ENCODE data around the gene LIN54. TPM values are rescaled to one million over a fixed set of nuclear protein-coding genes. Genes with fewer than 3 reads are reported as not detected.

LIN54 gene
- total RNA-seq, 1 donor from 2014 or later: 11.1 TPM

GRCh38 chr4:82891707-82892466 is 118.7 kb downstream of the LIN54 start:
- no peaks in the 10 kb centered on the region for H3K27me3 ChIP-seq (ENCODE audit: insufficient read depth, low read length)
- Mint-ChIP-seq H3K27me3 (ENCODE audit: low read depth, unreplicated experiment) (no peaks in the 10 kb centered on the region), H3K9me3 (ENCODE audit: unreplicated experiment) (no peaks in the 10 kb centered on the region), H3K27ac (ENCODE audit: unreplicated experiment) (peak overlapping the region; percentile 98), H3K4me3 (ENCODE audit: unreplicated experiment) (peak overlapping the region; percentile 96), H3K36me3 (ENCODE audit: low read depth, unreplicated experiment) (peaks cover 18% of the 10 kb centered on the region), H3K4me1 (ENCODE audit: low read depth, unreplicated experiment) (peaks cover 23% of the 10 kb centered on the region)
- peaks cover 15% of the 10 kb centered on the region for H3K4me1 ChIP-seq (ENCODE audit: insufficient read depth, low read length)
- no peaks in the 10 kb centered on the region for H3K9me3 ChIP-seq (ENCODE audit: insufficient read depth, low read depth, low read length)
- peak overlapping the region; percentile 100 for H3K9ac ChIP-seq (ENCODE audit: low read length)
- H3K27ac ChIP-seq (ENCODE audit: low read depth, low read length): peak overlapping the region; percentile 99
- peaks cover 84% of the 10 kb centered on the region for H3K79me2 ChIP-seq (ENCODE audit: insufficient read depth, low read length)
- FAIRE-seq (no peak), DNase-seq (ENCODE audit: low read depth) (no peak)
- H3K4me3 ChIP-seq (ENCODE audit: insufficient read depth, low read depth, low read length): peak overlapping the region; percentile 94
- TF ChIP-seq EZH2 (IDR thresholded peaks at IDR 0.05; ENCODE audit: insufficient read depth, low read length) (no peak), CTCF (IDR thresholded peaks at IDR 0.05; ENCODE audit: insufficient read depth, low read depth, low read length) (no peak)
- H4K20me1 ChIP-seq (ENCODE audit: insufficient read depth, low read length): peaks cover 25% of the 10 kb centered on the region
- H3K36me3 ChIP-seq (ENCODE audit: insufficient read depth, low read length): peaks cover 21% of the 10 kb centered on the region
- peak overlapping the region; percentile 63 for H2AFZ ChIP-seq (ENCODE audit: low read depth, low read length)
- H3K4me2 ChIP-seq (ENCODE audit: low read length): peak overlapping the region; percentile 89

GRCh38 chr4:82890901-82891706 is 119.5 kb downstream of the LIN54 start, which contains the start of gene SEC31A:
SEC31A (minus strand) TSS chr4:82891153; CDS start chr4:82881936, 9,217 bp downstream.
- DNase-seq (ENCODE audit: low read depth) (peak; percentile 85), FAIRE-seq (no peak)
- Histone ChIP-seq H3K9me3 (ENCODE audit: insufficient read depth, low read depth, low read length) (no peaks in the 10 kb centered on the region), H2AFZ (ENCODE audit: low read depth, low read length) (peak within 1 kb of the TSS; percentile 63), H3K27ac (ENCODE audit: low read depth, low read length) (peak within 1 kb of the TSS; percentile 99), H3K4me1 (ENCODE audit: insufficient read depth, low read length) (peaks cover 15% of the 10 kb centered on the region), H3K36me3 (ENCODE audit: insufficient read depth, low read length) (peaks cover 20% of the 10 kb centered on the region), H3K4me2 (ENCODE audit: low read length) (peak within 1 kb of the TSS; percentile 89), H3K27me3 (ENCODE audit: insufficient read depth, low read length) (no peaks in the 10 kb centered on the region), H4K20me1 (ENCODE audit: insufficient read depth, low read length) (peaks cover 29% of the 10 kb centered on the region), H3K4me3 (ENCODE audit: insufficient read depth, low read depth, low read length) (peak within 1 kb of the TSS; percentile 94), H3K79me2 (ENCODE audit: insufficient read depth, low read length) (peaks cover 84% of the 10 kb centered on the region), H3K9ac (ENCODE audit: low read length) (peak within 1 kb of the TSS; percentile 100)
- Mint-ChIP-seq H3K4me1 (ENCODE audit: low read depth, unreplicated experiment) (peaks cover 21% of the 10 kb centered on the region), H3K36me3 (ENCODE audit: low read depth, unreplicated experiment) (peaks cover 18% of the 10 kb centered on the region), H3K27ac (ENCODE audit: unreplicated experiment) (peak within 1 kb of the TSS; percentile 98), H3K27me3 (ENCODE audit: low read depth, unreplicated experiment) (no peaks in the 10 kb centered on the region), H3K4me3 (ENCODE audit: unreplicated experiment) (peak within 1 kb of the TSS; percentile 96), H3K9me3 (ENCODE audit: unreplicated experiment) (no peaks in the 10 kb centered on the region)
- TF ChIP-seq EZH2 (IDR thresholded peaks at IDR 0.05; ENCODE audit: insufficient read depth, low read length) (no peak), CTCF (IDR thresholded peaks at IDR 0.05; ENCODE audit: insufficient read depth, low read depth, low read length) (no peak)

All from astrocyte (in vitro differentiated cells and primary cell).